SK-N-SH (cell line): ENCODE data around the gene OSBPL6. TPM values are rescaled to one million over a fixed set of nuclear protein-coding genes. Genes with fewer than 3 reads are reported as not detected.

Experiments used
- CTCF ChIA-PET: fragments of 300-600, 350-600 bp; formaldehyde crosslinking; extraction: SDS; loops from one replicate; lab custom pipeline; 2021; lab: Yijun Ruan, JAX
- POLR2A ChIA-PET: fragments of 350-600 bp; sonication (Branson Sonifier 250); formaldehyde crosslinking; extraction: SDS; loops from one replicate; lab custom pipeline; 2020; ENCODE audit warnings: antibody characterized with exemption, inconsistent platforms; lab: Yijun Ruan, JAX
- DNase-seq: peaks from one replicate; pipeline ENCODE4 v3.0.0; 2012
- H2AFZ ChIP-seq: fragments of 200-600 bp; sonication (generic); 2 replicates; pipeline ENCODE4 v1.8.1; 2016; ENCODE audit warnings: antibody characterized with exemption, mild to moderate bottlenecking, low read depth
- H3F3A ChIP-seq: fragments of 200-600 bp; sonication (generic); replicated peaks from 2 replicates; pipeline ENCODE3; 2016; ENCODE audit warnings: antibody characterized with exemption, mild to moderate bottlenecking; ENCODE audit not compliant: insufficient read depth
- H3K27ac ChIP-seq, 2 experiments: fragments of 200-500 bp in 1 of 2; fragments of 200-600 bp in 1 of 2; sonication (Bioruptor generic) in 1 of 2; sonication (generic), shearing (Covaris generic) in 1 of 2; 2 replicates each; pipeline versions ENCODE4 v1.5.1 to v1.6.1; 2014 to 2016; ENCODE audit warnings: low read depth in 2 of 2, inconsistent platforms in 1 of 2, low read length in 1 of 2, mild to moderate bottlenecking in 1 of 2, mixed read lengths in 1 of 2
- H3K27me3 ChIP-seq: fragments of 200-600 bp; sonication (generic), shearing (Covaris generic); 2 replicates; pipeline ENCODE4 v1.6.1; 2016; ENCODE audit warnings: mixed run types; ENCODE audit not compliant: insufficient read depth
- H3K36me3 ChIP-seq, 2 experiments: fragments of 200-500 bp in 1 of 2; fragments of 200-600 bp in 1 of 2; sonication (Bioruptor generic) in 1 of 2; sonication (generic) in 1 of 2; replicated peaks in 1 of 2; 2 replicates each; pipeline versions ENCODE3 to v1.5.1; 2014 to 2016; ENCODE audit warnings: low read length in 1 of 2, mild to moderate bottlenecking in 1 of 2; ENCODE audit not compliant: insufficient read depth in 2 of 2, control insufficient read depth in 1 of 2
- H3K4me1 ChIP-seq, 2 experiments: fragments of 200-500 bp in 1 of 2; fragments of 200-600 bp in 1 of 2; sonication (Bioruptor generic) in 1 of 2; sonication (generic), shearing (Covaris generic) in 1 of 2; 2 replicates each; pipeline versions ENCODE4 v1.5.1 to v1.6.1; 2014 to 2016; ENCODE audit warnings: low read depth in 1 of 2, low read length in 1 of 2, mixed run types in 1 of 2; ENCODE audit not compliant: insufficient read depth in 2 of 2, control insufficient read depth in 1 of 2
- H3K4me2 ChIP-seq: fragments of 200-600 bp; sonication (generic), shearing (Covaris generic); 2 replicates; pipeline ENCODE4 v1.6.1; 2017; ENCODE audit warnings: mixed run types
- H3K4me3 ChIP-seq, 2 experiments: fragments of 200-500 bp in 1 of 2; fragments of 200-600 bp in 1 of 2; sonication (Bioruptor generic) in 1 of 2; sonication (generic), shearing (Covaris generic) in 1 of 2; 2 replicates each; pipeline versions ENCODE4 v1.5.1 to v1.8.1; 2014 to 2016; ENCODE audit warnings: low read depth in 2 of 2, inconsistent platforms in 1 of 2, low read length in 1 of 2, mild to moderate bottlenecking in 1 of 2, mixed read lengths in 1 of 2, moderate library complexity in 1 of 2
- H3K79me2 ChIP-seq: fragments of 200-600 bp; sonication (generic); 2 replicates; pipeline ENCODE4 v1.8.1; 2017; ENCODE audit warnings: mild to moderate bottlenecking; ENCODE audit not compliant: insufficient read depth
- H3K9ac ChIP-seq: fragments of 200-600 bp; sonication (generic); 2 replicates; pipeline ENCODE4 v1.6.1; 2017; ENCODE audit warnings: mixed run types
- H3K9me2 ChIP-seq: fragments of 200-600 bp; sonication (generic); 2 replicates; pipeline ENCODE4 v1.6.1; 2017; ENCODE audit warnings: mixed run types
- H3K9me3 ChIP-seq: fragments of 200-600 bp; sonication (generic); 2 replicates; pipeline ENCODE4 v1.6.1; 2017; ENCODE audit warnings: mixed run types, mild to moderate bottlenecking, moderate library complexity
- H4K20me1 ChIP-seq: fragments of 200-600 bp; sonication (generic); 2 replicates; pipeline ENCODE4 v1.6.1; 2017; ENCODE audit warnings: mild to moderate bottlenecking, mixed run types; ENCODE audit not compliant: insufficient read depth
- CHD2 ChIP-seq: fragments of 150-350 bp; IDR thresholded peaks from 2 replicates; pipeline ENCODE4 v1.6.1; 2018; ENCODE audit warnings: low read length; ENCODE audit not compliant: partially characterized antibody
- GABPA ChIP-seq: IDR thresholded peaks from 2 replicates; pipeline ENCODE4 v1.4.0; 2012; ENCODE audit warnings: low read depth, mild to moderate bottlenecking
- MXI1 ChIP-seq: IDR thresholded peaks from 2 replicates; pipeline ENCODE4 v1.6.1; 2012; ENCODE audit warnings: mild to moderate bottlenecking, low read depth, low read length, improper control_type of control experiment
- NRF1 ChIP-seq: IDR thresholded peaks from 2 replicates; pipeline ENCODE4 v1.6.1; 2012; ENCODE audit warnings: low read depth, mild to moderate bottlenecking, low read length
- POLR2AphosphoS5 ChIP-seq: IDR thresholded peaks from 2 replicates; pipeline ENCODE4 v1.6.1; 2012; ENCODE audit warnings: low read depth, low read length
- RAD21 ChIP-seq: IDR thresholded peaks from 2 replicates; pipeline ENCODE4 v1.6.1; 2012; ENCODE audit warnings: mild to moderate bottlenecking, low read length
- RCOR1 ChIP-seq: fragments of 150-350 bp; IDR thresholded peaks from 2 replicates; pipeline ENCODE4 v1.6.1; 2017; ENCODE audit warnings: antibody characterized with exemption, low read length
- SIN3A ChIP-seq: IDR thresholded peaks from 2 replicates; pipeline ENCODE4 v1.6.1; 2012; ENCODE audit warnings: low read depth, mild to moderate bottlenecking, low read length, moderate library complexity, borderline replicate concordance
- SMC3 ChIP-seq: IDR thresholded peaks from 2 replicates; pipeline ENCODE4 v1.6.1; 2012; ENCODE audit warnings: low read depth, low read length, improper control_type of control experiment
- TAF1 ChIP-seq: IDR thresholded peaks from 2 replicates; pipeline ENCODE4 v1.6.1; 2012; ENCODE audit warnings: low read depth, mild to moderate bottlenecking, low read length, moderate library complexity, borderline replicate concordance
- TCF12 ChIP-seq: IDR thresholded peaks from 2 replicates; pipeline ENCODE4 v1.4.0; 2012
- YY1 ChIP-seq: IDR thresholded peaks from 2 replicates; pipeline ENCODE4 v1.4.0; 2012; ENCODE audit warnings: low read depth, mild to moderate bottlenecking
- ZBTB33 ChIP-seq: IDR thresholded peaks from 2 replicates; pipeline ENCODE4 v1.4.0; 2012; ENCODE audit warnings: low read depth, borderline replicate concordance
- WGBS: methylation state at CpG from one replicate; pipeline ENCODE4 v1.1.6; 2017; ENCODE audit warnings: low lambda C conversion rate; 5-methylcytosine and 5-hydroxymethylcytosine counted together
- polyA plus RNA-seq, 3 experiments: library from polyadenylated mRNA; depleted of rRNA; stranded (reverse); fragments of >200 nt; gene quantifications; 2 replicates each; pipeline ENCODE4 v1.2.3, GENCODE V29; 2012
- TF ChIP-seq, protein P1 (sequence below): IDR thresholded peaks from 2 replicates; pipeline ENCODE4 v1.4.0; 2012; ENCODE audit warnings: low read depth
- TF ChIP-seq, protein P2 (sequence below): fragments of 200-600 bp; sonication (generic); IDR thresholded peaks from 2 replicates; pipeline ENCODE4 v1.6.1; 2017; ENCODE audit warnings: antibody characterized with exemption, mild to moderate bottlenecking, moderate library complexity
- TF ChIP-seq, protein P3 (sequence below): IDR thresholded peaks from 2 replicates; pipeline ENCODE4 v1.4.0; 2012; ENCODE audit warnings: low read depth, borderline replicate concordance
- TF ChIP-seq, protein P4 (sequence below): fragments of 150-350 bp; IDR thresholded peaks from 2 replicates; pipeline ENCODE4 v1.6.1; 2016; ENCODE audit warnings: mild to moderate bottlenecking, low read depth, low read length
- TF ChIP-seq, protein P5 (sequence below): IDR thresholded peaks from 2 replicates; pipeline ENCODE4 v1.6.1; 2012; ENCODE audit warnings: mild to moderate bottlenecking, low read depth, low read length, moderate library complexity

Gene OSBPL6
- polyA plus RNA-seq, 1 of the 3 experiments (the other 2 are of a cell fraction) = 2.7 TPM

GRCh38 chr2:178414266-178415247, 220.2 kb downstream of the OSBPL6 start:
- TF ChIP-seq RAD21 (peak; percentile 85), SMC3 (peak; percentile 80), TAF1 (peak; percentile 73; the same call in 1 of the 2 replicates), ZBTB33 (no peak), POLR2AphosphoS5 (peak; percentile 81), YY1 (peak; percentile 74; the same call in 1 of the 2 replicates), TCF12 (peak; percentile 8; the same call in 1 of the 2 replicates), NRF1 (no peak), SIN3A (peak; percentile 87; the same call in 1 of the 2 replicates), RCOR1 (peak; percentile 63; the same call in 1 of the 2 replicates), GABPA (peak; percentile 36), CHD2 (peak; percentile 82), MXI1 (peak; percentile 82)
- TF ChIP-seq, protein P1, sequence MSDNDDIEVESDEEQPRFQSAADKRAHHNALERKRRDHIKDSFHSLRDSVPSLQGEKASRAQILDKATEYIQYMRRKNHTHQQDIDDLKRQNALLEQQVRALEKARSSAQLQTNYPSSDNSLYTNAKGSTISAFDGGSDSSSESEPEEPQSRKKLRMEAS = peak; percentile 90
- TF ChIP-seq, protein P2, sequence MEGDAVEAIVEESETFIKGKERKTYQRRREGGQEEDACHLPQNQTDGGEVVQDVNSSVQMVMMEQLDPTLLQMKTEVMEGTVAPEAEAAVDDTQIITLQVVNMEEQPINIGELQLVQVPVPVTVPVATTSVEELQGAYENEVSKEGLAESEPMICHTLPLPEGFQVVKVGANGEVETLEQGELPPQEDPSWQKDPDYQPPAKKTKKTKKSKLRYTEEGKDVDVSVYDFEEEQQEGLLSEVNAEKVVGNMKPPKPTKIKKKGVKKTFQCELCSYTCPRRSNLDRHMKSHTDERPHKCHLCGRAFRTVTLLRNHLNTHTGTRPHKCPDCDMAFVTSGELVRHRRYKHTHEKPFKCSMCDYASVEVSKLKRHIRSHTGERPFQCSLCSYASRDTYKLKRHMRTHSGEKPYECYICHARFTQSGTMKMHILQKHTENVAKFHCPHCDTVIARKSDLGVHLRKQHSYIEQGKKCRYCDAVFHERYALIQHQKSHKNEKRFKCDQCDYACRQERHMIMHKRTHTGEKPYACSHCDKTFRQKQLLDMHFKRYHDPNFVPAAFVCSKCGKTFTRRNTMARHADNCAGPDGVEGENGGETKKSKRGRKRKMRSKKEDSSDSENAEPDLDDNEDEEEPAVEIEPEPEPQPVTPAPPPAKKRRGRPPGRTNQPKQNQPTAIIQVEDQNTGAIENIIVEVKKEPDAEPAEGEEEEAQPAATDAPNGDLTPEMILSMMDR = peak; percentile 94
- TF ChIP-seq, protein P3, sequence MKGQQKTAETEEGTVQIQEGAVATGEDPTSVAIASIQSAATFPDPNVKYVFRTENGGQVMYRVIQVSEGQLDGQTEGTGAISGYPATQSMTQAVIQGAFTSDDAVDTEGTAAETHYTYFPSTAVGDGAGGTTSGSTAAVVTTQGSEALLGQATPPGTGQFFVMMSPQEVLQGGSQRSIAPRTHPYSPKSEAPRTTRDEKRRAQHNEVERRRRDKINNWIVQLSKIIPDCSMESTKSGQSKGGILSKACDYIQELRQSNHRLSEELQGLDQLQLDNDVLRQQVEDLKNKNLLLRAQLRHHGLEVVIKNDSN = no peak
- TF ChIP-seq, protein P4, sequence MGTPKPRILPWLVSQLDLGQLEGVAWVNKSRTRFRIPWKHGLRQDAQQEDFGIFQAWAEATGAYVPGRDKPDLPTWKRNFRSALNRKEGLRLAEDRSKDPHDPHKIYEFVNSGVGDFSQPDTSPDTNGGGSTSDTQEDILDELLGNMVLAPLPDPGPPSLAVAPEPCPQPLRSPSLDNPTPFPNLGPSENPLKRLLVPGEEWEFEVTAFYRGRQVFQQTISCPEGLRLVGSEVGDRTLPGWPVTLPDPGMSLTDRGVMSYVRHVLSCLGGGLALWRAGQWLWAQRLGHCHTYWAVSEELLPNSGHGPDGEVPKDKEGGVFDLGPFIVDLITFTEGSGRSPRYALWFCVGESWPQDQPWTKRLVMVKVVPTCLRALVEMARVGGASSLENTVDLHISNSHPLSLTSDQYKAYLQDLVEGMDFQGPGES = no peak
- TF ChIP-seq, protein P5, sequence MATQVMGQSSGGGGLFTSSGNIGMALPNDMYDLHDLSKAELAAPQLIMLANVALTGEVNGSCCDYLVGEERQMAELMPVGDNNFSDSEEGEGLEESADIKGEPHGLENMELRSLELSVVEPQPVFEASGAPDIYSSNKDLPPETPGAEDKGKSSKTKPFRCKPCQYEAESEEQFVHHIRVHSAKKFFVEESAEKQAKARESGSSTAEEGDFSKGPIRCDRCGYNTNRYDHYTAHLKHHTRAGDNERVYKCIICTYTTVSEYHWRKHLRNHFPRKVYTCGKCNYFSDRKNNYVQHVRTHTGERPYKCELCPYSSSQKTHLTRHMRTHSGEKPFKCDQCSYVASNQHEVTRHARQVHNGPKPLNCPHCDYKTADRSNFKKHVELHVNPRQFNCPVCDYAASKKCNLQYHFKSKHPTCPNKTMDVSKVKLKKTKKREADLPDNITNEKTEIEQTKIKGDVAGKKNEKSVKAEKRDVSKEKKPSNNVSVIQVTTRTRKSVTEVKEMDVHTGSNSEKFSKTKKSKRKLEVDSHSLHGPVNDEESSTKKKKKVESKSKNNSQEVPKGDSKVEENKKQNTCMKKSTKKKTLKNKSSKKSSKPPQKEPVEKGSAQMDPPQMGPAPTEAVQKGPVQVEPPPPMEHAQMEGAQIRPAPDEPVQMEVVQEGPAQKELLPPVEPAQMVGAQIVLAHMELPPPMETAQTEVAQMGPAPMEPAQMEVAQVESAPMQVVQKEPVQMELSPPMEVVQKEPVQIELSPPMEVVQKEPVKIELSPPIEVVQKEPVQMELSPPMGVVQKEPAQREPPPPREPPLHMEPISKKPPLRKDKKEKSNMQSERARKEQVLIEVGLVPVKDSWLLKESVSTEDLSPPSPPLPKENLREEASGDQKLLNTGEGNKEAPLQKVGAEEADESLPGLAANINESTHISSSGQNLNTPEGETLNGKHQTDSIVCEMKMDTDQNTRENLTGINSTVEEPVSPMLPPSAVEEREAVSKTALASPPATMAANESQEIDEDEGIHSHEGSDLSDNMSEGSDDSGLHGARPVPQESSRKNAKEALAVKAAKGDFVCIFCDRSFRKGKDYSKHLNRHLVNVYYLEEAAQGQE = peak; percentile 51; the same call in 1 of the 2 replicates
- Histone ChIP-seq H3K27ac (peak overlapping the region; percentile 89 to 96), H3K9ac (peak overlapping the region; percentile 83), H3K9me2 (no peaks in the 10 kb centered on the region), H3K4me1 (peaks cover 3 to 6% of the 10 kb centered on the region in 2 experiments; a peak in 3 of 4 replicates), H3K9me3 (no peaks in the 10 kb centered on the region), H3K79me2 (peaks cover 21% of the 10 kb centered on the region; the same call in 1 of the 2 replicates), H3K27me3 (no peaks in the 10 kb centered on the region), H3K4me3 (peak overlapping the region; percentile 55 to 75), H4K20me1 (no peaks in the 10 kb centered on the region), H3K36me3 (no peaks in the 10 kb centered on the region), H2AFZ (peak overlapping the region; percentile 98), H3F3A (peaks cover 7% of the 10 kb centered on the region), H3K4me2 (peak overlapping the region; percentile 83)
- DNase-seq = peak; percentile 79
- 16% methylated on average over 20 of the region's 21 CpGs for WGBS
- ChIA-PET POLR2A (interaction anchor here (0.7 to 2.6 kb wide), 11 partner anchors 10 to 309 kb away, joined by 3 to 22 read pairs (median 3); partner anchors contain the start of genes OSBPL6, PJVK, PLEKHA3 and PRKRA), CTCF (interaction anchor here (0.6 to 8.7 kb wide), 69 partner anchors 9 to 1564 kb away, joined by 3 to 199 read pairs (median 4); partner anchors contain the start of genes PJVK, PLEKHA3, PRKRA and RBM45)
